Measurements from ENCODE around the gene GREB1.

DNA sequence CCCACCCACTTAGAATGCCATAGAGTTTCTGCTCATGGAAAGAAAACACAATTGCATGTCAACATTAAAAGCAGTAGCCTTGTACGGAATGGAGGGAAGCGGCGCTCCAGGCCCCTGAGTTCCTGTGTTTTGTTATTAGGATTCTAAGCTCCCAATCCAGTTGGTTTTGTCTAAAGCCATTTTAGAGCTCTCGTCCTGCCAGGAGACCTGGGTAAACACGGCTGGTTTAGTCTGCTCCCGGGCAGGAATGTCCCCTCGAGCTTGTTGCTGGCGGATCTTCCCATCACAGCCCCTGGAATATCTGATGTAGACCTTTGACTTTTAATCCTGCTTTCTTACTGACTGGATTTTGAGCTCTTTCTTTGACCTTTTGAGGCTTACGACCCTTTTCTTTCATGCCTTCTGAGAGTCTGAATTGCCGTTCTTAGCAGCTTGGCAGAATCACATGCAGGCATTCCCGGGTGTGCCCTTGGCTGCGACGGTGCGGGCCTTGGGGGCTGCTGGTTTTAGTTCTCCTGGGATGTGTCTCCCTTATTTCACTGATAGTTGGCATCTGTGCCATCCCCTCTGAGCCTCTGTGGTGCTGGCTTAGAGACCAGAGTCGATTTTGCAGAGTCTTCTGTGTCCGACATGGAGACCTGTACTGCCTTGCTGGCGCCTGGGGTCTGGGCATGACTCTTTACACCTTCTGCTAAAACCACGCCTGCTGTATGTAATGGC lies 25.4 kb downstream of the GREB1 start:
- TF ChIP-seq, protein P1, sequence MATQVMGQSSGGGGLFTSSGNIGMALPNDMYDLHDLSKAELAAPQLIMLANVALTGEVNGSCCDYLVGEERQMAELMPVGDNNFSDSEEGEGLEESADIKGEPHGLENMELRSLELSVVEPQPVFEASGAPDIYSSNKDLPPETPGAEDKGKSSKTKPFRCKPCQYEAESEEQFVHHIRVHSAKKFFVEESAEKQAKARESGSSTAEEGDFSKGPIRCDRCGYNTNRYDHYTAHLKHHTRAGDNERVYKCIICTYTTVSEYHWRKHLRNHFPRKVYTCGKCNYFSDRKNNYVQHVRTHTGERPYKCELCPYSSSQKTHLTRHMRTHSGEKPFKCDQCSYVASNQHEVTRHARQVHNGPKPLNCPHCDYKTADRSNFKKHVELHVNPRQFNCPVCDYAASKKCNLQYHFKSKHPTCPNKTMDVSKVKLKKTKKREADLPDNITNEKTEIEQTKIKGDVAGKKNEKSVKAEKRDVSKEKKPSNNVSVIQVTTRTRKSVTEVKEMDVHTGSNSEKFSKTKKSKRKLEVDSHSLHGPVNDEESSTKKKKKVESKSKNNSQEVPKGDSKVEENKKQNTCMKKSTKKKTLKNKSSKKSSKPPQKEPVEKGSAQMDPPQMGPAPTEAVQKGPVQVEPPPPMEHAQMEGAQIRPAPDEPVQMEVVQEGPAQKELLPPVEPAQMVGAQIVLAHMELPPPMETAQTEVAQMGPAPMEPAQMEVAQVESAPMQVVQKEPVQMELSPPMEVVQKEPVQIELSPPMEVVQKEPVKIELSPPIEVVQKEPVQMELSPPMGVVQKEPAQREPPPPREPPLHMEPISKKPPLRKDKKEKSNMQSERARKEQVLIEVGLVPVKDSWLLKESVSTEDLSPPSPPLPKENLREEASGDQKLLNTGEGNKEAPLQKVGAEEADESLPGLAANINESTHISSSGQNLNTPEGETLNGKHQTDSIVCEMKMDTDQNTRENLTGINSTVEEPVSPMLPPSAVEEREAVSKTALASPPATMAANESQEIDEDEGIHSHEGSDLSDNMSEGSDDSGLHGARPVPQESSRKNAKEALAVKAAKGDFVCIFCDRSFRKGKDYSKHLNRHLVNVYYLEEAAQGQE (IDR thresholded peaks at IDR 0.05; ENCODE audit: low read depth) = no peak
- TF ChIP-seq CEBPB (IDR thresholded peaks at IDR 0.05) = no peak
- TF ChIP-seq NFIC (IDR thresholded peaks at IDR 0.05) = no peak
- TF ChIP-seq RAD21 (IDR thresholded peaks at IDR 0.05; ENCODE audit: low read depth) = no peak
- TF ChIP-seq EGR1 (IDR thresholded peaks at IDR 0.05) = no peak
- no peak for TF ChIP-seq EP300 (IDR thresholded peaks at IDR 0.05; ENCODE audit: borderline replicate concordance)
